HepG2 (cell line): Measurements from ENCODE around the gene PSMB10.

Experiments
- BHLHE40 ChIP-seq: IDR thresholded peaks from 2 replicates; pipeline ENCODE4 v1.6.1; 2011; ENCODE audit warnings: low read length, improper control_type of control experiment
- DPF2 ChIP-seq: sonication (generic); formaldehyde crosslinking; IDR thresholded peaks from 2 replicates; pipeline ENCODE4 v1.4.0; 2020; ENCODE audit warnings: mild to moderate bottlenecking, low read depth, missing genetic modification reagents, borderline replicate concordance
- HDAC2 ChIP-seq: sonication (generic); formaldehyde crosslinking; IDR thresholded peaks from 2 replicates; pipeline ENCODE4 v1.4.0; 2020; ENCODE audit warnings: missing genetic modification reagents
- JUND ChIP-seq: sonication (generic); formaldehyde crosslinking; IDR thresholded peaks from 2 replicates; pipeline ENCODE4 v1.8.0; 2022; ENCODE audit warnings: mild to moderate bottlenecking, missing genetic modification reagents
- NCOA1 ChIP-seq: sonication (generic); formaldehyde crosslinking; IDR thresholded peaks from 2 replicates; pipeline ENCODE4 v1.9.0; 2021; ENCODE audit warnings: missing genetic modification reagents
- POLR2AphosphoS5 ChIP-seq: IDR thresholded peaks from 2 replicates; pipeline ENCODE4 v1.6.1; 2012; ENCODE audit warnings: low read depth, low read length
- U2AF1 ChIP-seq: fragments of 200-400 bp; formaldehyde crosslinking; optimal IDR thresholded peaks from 2 replicates; pipeline ENCODE3; 2017; ENCODE audit warnings: mild to moderate bottlenecking, low read depth, low read length
- YY1 ChIP-seq: IDR thresholded peaks from 2 replicates; pipeline ENCODE4 v1.6.1; 2011; ENCODE audit warnings: low read length, low read depth, moderate library complexity, mild to moderate bottlenecking; ENCODE audit not compliant: insufficient read depth, insufficient replicate concordance
- TF ChIP-seq, protein P1 (sequence below): sonication (generic); formaldehyde crosslinking; IDR thresholded peaks from 2 replicates; pipeline ENCODE4 v1.4.0; 2020; ENCODE audit warnings: missing genetic modification reagents
- TF ChIP-seq, protein P2 (sequence below): sonication (generic); formaldehyde crosslinking; IDR thresholded peaks from 2 replicates; pipeline ENCODE4 v1.4.0; 2020; ENCODE audit warnings: missing genetic modification reagents, borderline replicate concordance
- TF ChIP-seq, protein P3 (sequence below): sonication (generic); formaldehyde crosslinking; IDR thresholded peaks from 2 replicates; pipeline ENCODE4 v1.8.0; 2022; ENCODE audit warnings: mild to moderate bottlenecking, missing genetic modification reagents, borderline replicate concordance
- TF ChIP-seq, protein P4 (sequence below): sonication (generic); formaldehyde crosslinking; IDR thresholded peaks from 2 replicates; pipeline ENCODE4 v1.4.0; 2020; ENCODE audit warnings: missing genetic modification reagents, borderline replicate concordance
- TF ChIP-seq, protein P5 (sequence below): sonication (generic); formaldehyde crosslinking; IDR thresholded peaks from 2 replicates; pipeline ENCODE4 v1.5.0; 2020; ENCODE audit warnings: mild to moderate bottlenecking, missing genetic modification reagents, moderate library complexity

DNA sequence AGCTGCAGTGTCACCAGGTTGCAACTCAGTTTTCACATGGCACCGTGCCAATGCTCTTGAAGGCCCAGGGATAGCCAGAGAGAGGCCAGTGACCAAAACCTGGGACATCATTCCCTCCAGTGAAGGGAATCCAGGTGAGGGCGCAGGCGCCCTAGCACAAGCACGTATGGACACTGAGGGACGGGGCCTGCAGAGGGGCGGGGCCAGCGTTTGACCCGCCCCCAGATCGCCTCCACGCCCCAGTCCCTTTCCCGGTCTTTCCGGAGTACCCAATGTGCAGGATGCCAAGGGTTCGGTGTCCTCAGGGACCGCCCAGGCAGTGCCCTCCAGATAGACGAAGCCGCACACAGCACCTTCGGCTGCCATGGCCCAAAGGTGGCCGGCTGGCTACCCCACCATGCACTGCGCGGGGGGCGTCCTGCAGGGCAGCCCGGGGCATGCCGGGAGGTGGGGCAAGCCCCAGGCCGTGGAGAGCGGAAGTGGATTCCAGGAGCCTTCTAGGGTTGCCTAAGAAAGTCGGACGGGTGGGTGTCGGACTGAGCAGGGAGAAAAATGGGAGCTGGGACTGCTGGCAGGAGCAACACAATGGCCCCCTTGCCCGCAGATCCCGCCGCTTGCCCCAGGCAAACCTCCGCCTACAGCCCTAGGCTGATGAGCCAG lies 27.1 kb upstream of the PSMB10 start:
- TF ChIP-seq POLR2AphosphoS5 (no peak), NCOA1 (CRISPR knock-in tag) (no peak), YY1 (no peak), HDAC2 (CRISPR knock-in tag) (no peak), U2AF1 (no peak), BHLHE40 (no peak), JUND (CRISPR knock-in tag) (no peak), DPF2 (CRISPR knock-in tag) (no peak)
- TF ChIP-seq, protein P1, sequence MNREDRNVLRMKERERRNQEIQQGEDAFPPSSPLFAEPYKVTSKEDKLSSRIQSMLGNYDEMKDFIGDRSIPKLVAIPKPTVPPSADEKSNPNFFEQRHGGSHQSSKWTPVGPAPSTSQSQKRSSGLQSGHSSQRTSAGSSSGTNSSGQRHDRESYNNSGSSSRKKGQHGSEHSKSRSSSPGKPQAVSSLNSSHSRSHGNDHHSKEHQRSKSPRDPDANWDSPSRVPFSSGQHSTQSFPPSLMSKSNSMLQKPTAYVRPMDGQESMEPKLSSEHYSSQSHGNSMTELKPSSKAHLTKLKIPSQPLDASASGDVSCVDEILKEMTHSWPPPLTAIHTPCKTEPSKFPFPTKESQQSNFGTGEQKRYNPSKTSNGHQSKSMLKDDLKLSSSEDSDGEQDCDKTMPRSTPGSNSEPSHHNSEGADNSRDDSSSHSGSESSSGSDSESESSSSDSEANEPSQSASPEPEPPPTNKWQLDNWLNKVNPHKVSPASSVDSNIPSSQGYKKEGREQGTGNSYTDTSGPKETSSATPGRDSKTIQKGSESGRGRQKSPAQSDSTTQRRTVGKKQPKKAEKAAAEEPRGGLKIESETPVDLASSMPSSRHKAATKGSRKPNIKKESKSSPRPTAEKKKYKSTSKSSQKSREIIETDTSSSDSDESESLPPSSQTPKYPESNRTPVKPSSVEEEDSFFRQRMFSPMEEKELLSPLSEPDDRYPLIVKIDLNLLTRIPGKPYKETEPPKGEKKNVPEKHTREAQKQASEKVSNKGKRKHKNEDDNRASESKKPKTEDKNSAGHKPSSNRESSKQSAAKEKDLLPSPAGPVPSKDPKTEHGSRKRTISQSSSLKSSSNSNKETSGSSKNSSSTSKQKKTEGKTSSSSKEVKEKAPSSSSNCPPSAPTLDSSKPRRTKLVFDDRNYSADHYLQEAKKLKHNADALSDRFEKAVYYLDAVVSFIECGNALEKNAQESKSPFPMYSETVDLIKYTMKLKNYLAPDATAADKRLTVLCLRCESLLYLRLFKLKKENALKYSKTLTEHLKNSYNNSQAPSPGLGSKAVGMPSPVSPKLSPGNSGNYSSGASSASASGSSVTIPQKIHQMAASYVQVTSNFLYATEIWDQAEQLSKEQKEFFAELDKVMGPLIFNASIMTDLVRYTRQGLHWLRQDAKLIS (CRISPR knock-in tag), result no peak
- TF ChIP-seq, protein P2, sequence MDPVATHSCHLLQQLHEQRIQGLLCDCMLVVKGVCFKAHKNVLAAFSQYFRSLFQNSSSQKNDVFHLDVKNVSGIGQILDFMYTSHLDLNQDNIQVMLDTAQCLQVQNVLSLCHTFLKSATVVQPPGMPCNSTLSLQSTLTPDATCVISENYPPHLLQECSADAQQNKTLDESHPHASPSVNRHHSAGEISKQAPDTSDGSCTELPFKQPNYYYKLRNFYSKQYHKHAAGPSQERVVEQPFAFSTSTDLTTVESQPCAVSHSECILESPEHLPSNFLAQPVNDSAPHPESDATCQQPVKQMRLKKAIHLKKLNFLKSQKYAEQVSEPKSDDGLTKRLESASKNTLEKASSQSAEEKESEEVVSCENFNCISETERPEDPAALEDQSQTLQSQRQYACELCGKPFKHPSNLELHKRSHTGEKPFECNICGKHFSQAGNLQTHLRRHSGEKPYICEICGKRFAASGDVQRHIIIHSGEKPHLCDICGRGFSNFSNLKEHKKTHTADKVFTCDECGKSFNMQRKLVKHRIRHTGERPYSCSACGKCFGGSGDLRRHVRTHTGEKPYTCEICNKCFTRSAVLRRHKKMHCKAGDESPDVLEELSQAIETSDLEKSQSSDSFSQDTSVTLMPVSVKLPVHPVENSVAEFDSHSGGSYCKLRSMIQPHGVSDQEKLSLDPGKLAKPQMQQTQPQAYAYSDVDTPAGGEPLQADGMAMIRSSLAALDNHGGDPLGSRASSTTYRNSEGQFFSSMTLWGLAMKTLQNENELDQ, result no peak
- TF ChIP-seq, protein P3, sequence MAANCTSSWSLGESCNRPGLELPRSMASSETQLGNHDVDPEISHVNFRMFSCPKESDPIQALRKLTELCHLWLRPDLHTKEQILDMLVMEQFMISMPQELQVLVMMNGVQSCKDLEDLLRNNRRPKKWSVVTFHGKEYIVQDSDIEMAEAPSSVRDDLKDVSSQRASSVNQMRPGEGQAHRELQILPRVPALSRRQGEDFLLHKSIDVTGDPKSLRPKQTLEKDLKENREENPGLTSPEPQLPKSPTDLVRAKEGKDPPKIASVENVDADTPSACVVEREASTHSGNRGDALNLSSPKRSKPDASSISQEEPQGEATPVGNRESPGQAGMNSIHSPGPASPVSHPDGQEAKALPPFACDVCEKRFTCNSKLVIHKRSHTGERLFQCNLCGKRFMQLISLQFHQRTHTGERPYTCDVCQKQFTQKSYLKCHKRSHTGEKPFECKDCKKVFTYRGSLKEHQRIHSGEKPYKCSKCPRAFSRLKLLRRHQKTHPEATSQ, result no peak
- TF ChIP-seq, protein P4, sequence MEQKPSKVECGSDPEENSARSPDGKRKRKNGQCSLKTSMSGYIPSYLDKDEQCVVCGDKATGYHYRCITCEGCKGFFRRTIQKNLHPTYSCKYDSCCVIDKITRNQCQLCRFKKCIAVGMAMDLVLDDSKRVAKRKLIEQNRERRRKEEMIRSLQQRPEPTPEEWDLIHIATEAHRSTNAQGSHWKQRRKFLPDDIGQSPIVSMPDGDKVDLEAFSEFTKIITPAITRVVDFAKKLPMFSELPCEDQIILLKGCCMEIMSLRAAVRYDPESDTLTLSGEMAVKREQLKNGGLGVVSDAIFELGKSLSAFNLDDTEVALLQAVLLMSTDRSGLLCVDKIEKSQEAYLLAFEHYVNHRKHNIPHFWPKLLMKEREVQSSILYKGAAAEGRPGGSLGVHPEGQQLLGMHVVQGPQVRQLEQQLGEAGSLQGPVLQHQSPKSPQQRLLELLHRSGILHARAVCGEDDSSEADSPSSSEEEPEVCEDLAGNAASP (CRISPR knock-in tag), result no peak
- TF ChIP-seq, protein P5, sequence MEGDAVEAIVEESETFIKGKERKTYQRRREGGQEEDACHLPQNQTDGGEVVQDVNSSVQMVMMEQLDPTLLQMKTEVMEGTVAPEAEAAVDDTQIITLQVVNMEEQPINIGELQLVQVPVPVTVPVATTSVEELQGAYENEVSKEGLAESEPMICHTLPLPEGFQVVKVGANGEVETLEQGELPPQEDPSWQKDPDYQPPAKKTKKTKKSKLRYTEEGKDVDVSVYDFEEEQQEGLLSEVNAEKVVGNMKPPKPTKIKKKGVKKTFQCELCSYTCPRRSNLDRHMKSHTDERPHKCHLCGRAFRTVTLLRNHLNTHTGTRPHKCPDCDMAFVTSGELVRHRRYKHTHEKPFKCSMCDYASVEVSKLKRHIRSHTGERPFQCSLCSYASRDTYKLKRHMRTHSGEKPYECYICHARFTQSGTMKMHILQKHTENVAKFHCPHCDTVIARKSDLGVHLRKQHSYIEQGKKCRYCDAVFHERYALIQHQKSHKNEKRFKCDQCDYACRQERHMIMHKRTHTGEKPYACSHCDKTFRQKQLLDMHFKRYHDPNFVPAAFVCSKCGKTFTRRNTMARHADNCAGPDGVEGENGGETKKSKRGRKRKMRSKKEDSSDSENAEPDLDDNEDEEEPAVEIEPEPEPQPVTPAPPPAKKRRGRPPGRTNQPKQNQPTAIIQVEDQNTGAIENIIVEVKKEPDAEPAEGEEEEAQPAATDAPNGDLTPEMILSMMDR (CRISPR knock-in tag), result no peak
